ENCODE measurements around the gene DUSP8. TPM values are rescaled to one million over a fixed set of nuclear protein-coding genes. Genes with fewer than 3 reads are reported as not detected.
A peak's percentile ranks its signal among the peaks of the same experiment; 100 is the strongest.

Gene DUSP8
- total RNA-seq, 1 experiment from 2014 or later = 10.2 TPM

- H3K27me3 ChIP-seq (ENCODE audit: insufficient read depth, low read length) = no peaks in the 10 kb centered on the region
- peak overlapping the region; percentile 5; the same call in 1 of the 2 replicates for H3K27ac ChIP-seq (ENCODE audit: low read depth, low read length)
- H4K20me1 ChIP-seq (ENCODE audit: insufficient read depth) = no peaks in the 10 kb centered on the region
- ATAC-seq (peak; percentile 98), DNase-seq (ENCODE audit: low read depth, low spot score) (no peak)
- TF ChIP-seq SRF (IDR thresholded peaks at IDR 0.05; ENCODE audit: low read depth) = no peak
- TF ChIP-seq YY1 (IDR thresholded peaks at IDR 0.05; ENCODE audit: extremely low read depth, insufficient replicate concordance, low read depth, low read length) = peak; percentile 34
- no peak for TF ChIP-seq ZBTB33 (IDR thresholded peaks at IDR 0.05; ENCODE audit: extremely low read depth, insufficient replicate concordance, low read length)
- TF ChIP-seq CTCF (IDR thresholded peaks at IDR 0.05 in 2 of 3, conservative IDR thresholded peaks at IDR 0.05 in 1 of 3; ENCODE audit: borderline replicate concordance in 1 of 3, insufficient read depth in 1 of 3, low read depth in 2 of 3, low read length in 2 of 3) = peak in 2 of 3 experiments; percentile 34 to 37; a peak in 3 of 6 replicates
- no peaks in the 10 kb centered on the region for H3K9me3 ChIP-seq (ENCODE audit: control insufficient read depth in 1 of 2, insufficient read depth in 1 of 2, low read depth in 1 of 2, low read length in 2 of 2)
- no peak overlapping the region for H3K9ac ChIP-seq (ENCODE audit: low read length)
- peaks cover 32 to 35% of the 10 kb centered on the region in 2 experiments for H3K4me1 ChIP-seq (ENCODE audit: control insufficient read depth in 1 of 2, insufficient read depth in 2 of 2, low read length in 2 of 2)
- BruUV-seq (replicated peaks) = no TSS peak
- CTCF ChIA-PET = interaction anchor here (1.9 to 2.5 kb wide), 3 partner anchors 20 to 42 kb away, joined by 5 to 13 read pairs (median 10); no protein-coding TSS in a partner anchor
- H3K79me2 ChIP-seq (ENCODE audit: insufficient read depth, low read length) = no peaks in the 10 kb centered on the region
- H2AFZ ChIP-seq (ENCODE audit: low read depth, low read length, poor library complexity, severe bottlenecking) = no peak overlapping the region
- no peaks in the 10 kb centered on the region; a peak in 1 of 4 replicates for H3K36me3 ChIP-seq (ENCODE audit: control insufficient read depth in 1 of 2, insufficient read depth in 2 of 2, low read length in 2 of 2)
- POLR2A ChIA-PET = interaction anchor here (1.3 kb wide), 1 partner anchor 20 kb away, joined by 5 read pairs; no protein-coding TSS in a partner anchor
- peak overlapping the region; percentile 72 for H3K4me2 ChIP-seq (ENCODE audit: low read length)
- RAD21 ChIA-PET (ENCODE audit: low non-redundant PET in 1 of 2, low total read pairs in 2 of 2, uncharacterized antibody in 2 of 2, unreplicated experiment in 2 of 2) = interaction anchor here in 1 of 2 experiments (1.0 kb wide), 1 partner anchor 20 kb away, joined by 3 read pairs; no protein-coding TSS in a partner anchor
- H3K4me3 ChIP-seq (replicated peaks in 1 of 2; ENCODE audit: low read depth in 1 of 2, low read length in 2 of 2) = peak overlapping the region in 1 of 2 experiments; percentile 23; a peak in 2 of 4 replicates
- intact Hi-C loops (cut with micrococcal nuclease) = loop anchor here (2.0 kb wide), 1 partner anchor 21 kb away; no protein-coding TSS in a partner anchor
- no peaks in the 10 kb centered on the region for H3K9me2 ChIP-seq (ENCODE audit: insufficient read depth)
Measured at GRCh38 chr11:1553808-1554594, 18.1 kb downstream of the DUSP8 start.

Data from HCT116 (cell line).